ENCODE results near the gene TSPAN18.

DNA sequence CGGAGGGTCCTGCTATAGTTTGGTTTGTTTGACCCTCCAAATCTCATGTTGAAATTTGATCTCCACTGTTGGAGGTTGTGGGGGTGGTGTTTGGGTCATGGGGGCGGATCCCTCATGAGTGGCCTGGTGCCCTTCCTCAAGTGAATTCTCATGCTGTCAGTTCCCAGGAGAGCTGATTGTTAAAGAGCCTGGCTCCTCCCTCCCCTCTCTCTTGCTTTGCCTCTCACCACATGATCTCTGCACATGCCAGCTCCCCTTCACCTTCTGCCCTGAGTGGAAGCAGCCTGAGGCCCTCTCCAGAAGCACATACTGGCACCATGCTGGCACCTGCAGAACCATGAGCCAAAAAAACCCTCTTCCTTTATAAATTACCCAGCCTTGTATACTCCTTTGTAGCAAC lies 7.1 kb downstream of the TSPAN18 start:
- TF ChIP-seq, protein P1, sequence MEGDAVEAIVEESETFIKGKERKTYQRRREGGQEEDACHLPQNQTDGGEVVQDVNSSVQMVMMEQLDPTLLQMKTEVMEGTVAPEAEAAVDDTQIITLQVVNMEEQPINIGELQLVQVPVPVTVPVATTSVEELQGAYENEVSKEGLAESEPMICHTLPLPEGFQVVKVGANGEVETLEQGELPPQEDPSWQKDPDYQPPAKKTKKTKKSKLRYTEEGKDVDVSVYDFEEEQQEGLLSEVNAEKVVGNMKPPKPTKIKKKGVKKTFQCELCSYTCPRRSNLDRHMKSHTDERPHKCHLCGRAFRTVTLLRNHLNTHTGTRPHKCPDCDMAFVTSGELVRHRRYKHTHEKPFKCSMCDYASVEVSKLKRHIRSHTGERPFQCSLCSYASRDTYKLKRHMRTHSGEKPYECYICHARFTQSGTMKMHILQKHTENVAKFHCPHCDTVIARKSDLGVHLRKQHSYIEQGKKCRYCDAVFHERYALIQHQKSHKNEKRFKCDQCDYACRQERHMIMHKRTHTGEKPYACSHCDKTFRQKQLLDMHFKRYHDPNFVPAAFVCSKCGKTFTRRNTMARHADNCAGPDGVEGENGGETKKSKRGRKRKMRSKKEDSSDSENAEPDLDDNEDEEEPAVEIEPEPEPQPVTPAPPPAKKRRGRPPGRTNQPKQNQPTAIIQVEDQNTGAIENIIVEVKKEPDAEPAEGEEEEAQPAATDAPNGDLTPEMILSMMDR (IDR thresholded peaks at IDR 0.05): no peak
- no peak for TF ChIP-seq EP300 (IDR thresholded peaks at IDR 0.05)

All from ovary (tissue), 3 donors.